ENCODE results near the gene EIF4E2. TPM values are rescaled to one million over a fixed set of nuclear protein-coding genes. Genes with fewer than 3 reads are reported as not detected.

EIF4E2 gene
- total RNA-seq, 1 donor from 2014 or later = 87.1 TPM

GRCh38 chr2:232508251-232508650 lies 42.2 kb upstream of the EIF4E2 start:
- no peak overlapping the region for H3K4me3 Mint-ChIP-seq (ENCODE audit: unreplicated experiment)
- TF ChIP-seq CTCF (IDR thresholded peaks at IDR 0.05) = no peak
- H3K27ac Mint-ChIP-seq (ENCODE audit: unreplicated experiment) = no peak overlapping the region
- no peak for DNase-seq (ENCODE audit: low spot score)
- H3K36me3 Mint-ChIP-seq (ENCODE audit: low read depth) = no peaks in the 10 kb centered on the region
- H3K27me3 Mint-ChIP-seq (ENCODE audit: low read depth) = peaks cover 50% of the 10 kb centered on the region
- no peaks in the 10 kb centered on the region for H3K9me3 Mint-ChIP-seq (ENCODE audit: low read depth)
- peaks cover 6% of the 10 kb centered on the region for H3K4me1 Mint-ChIP-seq (ENCODE audit: low read depth)

- H3K27ac Mint-ChIP-seq (ENCODE audit: unreplicated experiment) = no peak overlapping the region
- H3K4me1 Mint-ChIP-seq (ENCODE audit: low read depth) = no peaks in the 10 kb centered on the region
- no peaks in the 10 kb centered on the region for H3K36me3 Mint-ChIP-seq (ENCODE audit: low read depth)
- peaks cover 45% of the 10 kb centered on the region for H3K27me3 Mint-ChIP-seq (ENCODE audit: low read depth)
- no peak overlapping the region for H3K4me3 Mint-ChIP-seq (ENCODE audit: unreplicated experiment)
- H3K9me3 Mint-ChIP-seq (ENCODE audit: low read depth) = no peaks in the 10 kb centered on the region
- DNase-seq (ENCODE audit: low spot score) = no peak
- TF ChIP-seq CTCF (IDR thresholded peaks at IDR 0.05) = no peak
Measured at GRCh38 chr2:232511336-232511890, 39.1 kb upstream of the EIF4E2 start.

- no peaks in the 10 kb centered on the region for H3K36me3 Mint-ChIP-seq (ENCODE audit: low read depth)
- no peak overlapping the region for H3K27ac Mint-ChIP-seq (ENCODE audit: unreplicated experiment)
- peaks cover 45% of the 10 kb centered on the region for H3K27me3 Mint-ChIP-seq (ENCODE audit: low read depth)
- no peak for DNase-seq (ENCODE audit: low spot score)
- H3K4me3 Mint-ChIP-seq (ENCODE audit: unreplicated experiment) = no peak overlapping the region
- H3K4me1 Mint-ChIP-seq (ENCODE audit: low read depth) = no peaks in the 10 kb centered on the region
- TF ChIP-seq CTCF (IDR thresholded peaks at IDR 0.05) = no peak
- H3K9me3 Mint-ChIP-seq (ENCODE audit: low read depth) = no peaks in the 10 kb centered on the region
Measured at GRCh38 chr2:232512602-232513001, 37.9 kb upstream of the EIF4E2 start.

GRCh38 chr2:232513353-232513752 lies 37.1 kb upstream of the EIF4E2 start:
- no peak for TF ChIP-seq CTCF (IDR thresholded peaks at IDR 0.05)
- Mint-ChIP-seq H3K27me3 (ENCODE audit: low read depth) (peaks cover 50% of the 10 kb centered on the region), H3K4me3 (ENCODE audit: unreplicated experiment) (no peak overlapping the region), H3K4me1 (ENCODE audit: low read depth) (no peaks in the 10 kb centered on the region), H3K9me3 (ENCODE audit: low read depth) (no peaks in the 10 kb centered on the region), H3K27ac (ENCODE audit: unreplicated experiment) (no peak overlapping the region), H3K36me3 (ENCODE audit: low read depth) (no peaks in the 10 kb centered on the region)
- DNase-seq (ENCODE audit: low spot score) = no peak

GRCh38 chr2:232515639-232516038 lies 34.9 kb upstream of the EIF4E2 start:
- no peak for TF ChIP-seq CTCF (IDR thresholded peaks at IDR 0.05)
- Mint-ChIP-seq H3K4me3 (ENCODE audit: unreplicated experiment) (no peak overlapping the region), H3K9me3 (ENCODE audit: low read depth) (no peaks in the 10 kb centered on the region), H3K27ac (ENCODE audit: unreplicated experiment) (no peak overlapping the region), H3K4me1 (ENCODE audit: low read depth) (no peaks in the 10 kb centered on the region), H3K27me3 (ENCODE audit: low read depth) (peaks cover 47% of the 10 kb centered on the region), H3K36me3 (ENCODE audit: low read depth) (no peaks in the 10 kb centered on the region)
- no peak for DNase-seq (ENCODE audit: low spot score)
